Upper lobe of left lung (tissue), 4 donors: Measurements from ENCODE around the gene POLA2.

Source experiments
- CTCF ChIP-seq, 6 experiments: fragments of 450-650 bp in 4 of 6; fragments of 200-600 bp in 2 of 6; sonication (generic) in 2 of 6; IDR thresholded peaks; one replicate each; pipeline ENCODE4 v1.5.1; 2016 to 2019; ENCODE audit warnings: antibody characterized with exemption in 6 of 6
- EP300 ChIP-seq, 4 donors: sonication (generic); formaldehyde crosslinking; IDR thresholded peaks; one replicate each; pipeline ENCODE4 v1.5.1; 2017; ENCODE audit warnings: antibody characterized with exemption in 4 of 4, control low read depth in 2 of 4

GRCh38 chr11:65216830-65217229 lies 44.9 kb upstream of the POLA2 start:
- TF ChIP-seq CTCF (IDR thresholded peaks at IDR 0.05): no peak
- TF ChIP-seq EP300 (IDR thresholded peaks at IDR 0.05): no peak
